ENCODE results near the gene TBC1D4. TPM values are rescaled to one million over a fixed set of nuclear protein-coding genes. Genes with fewer than 3 reads are reported as not detected.
"Not testable (repeated sequence)": the region's sequence is repeated elsewhere in the genome, so short reads cannot be mapped to it uniquely, and the experiment has no call there.

The TBC1D4 gene
- total RNA-seq, 1 experiment from 2014 or later, result 5.5 TPM

GRCh38 chr13:75434126-75434525 is 47.8 kb downstream of the TBC1D4 start:
- ATAC-seq, POLR2A ChIA-PET, CTCF ChIA-PET: not testable (repeated sequence)

GRCh38 chr13:75432811-75433244 is 49.1 kb downstream of the TBC1D4 start:
- no peak overlapping the region for H3K27ac ChIP-seq (ENCODE audit: low read length)
- DNase-seq (ENCODE audit: low read depth, low spot score), result no peak
- intact Hi-C loops (cut with micrococcal nuclease; ENCODE audit: unreplicated experiment), result no loop called here
- no peak overlapping the region for H3K4me3 ChIP-seq (ENCODE audit: low read depth in 2 of 2, low read length in 2 of 2)
- ATAC-seq, result no peak
- TF ChIP-seq SIN3A (IDR thresholded peaks at IDR 0.05; ENCODE audit: borderline replicate concordance, insufficient read depth, low read depth, low read length), result no peak
- no peak for TF ChIP-seq TCF7L2 (IDR thresholded peaks at IDR 0.05; ENCODE audit: low read depth, low read length)
- TF ChIP-seq, protein P1, sequence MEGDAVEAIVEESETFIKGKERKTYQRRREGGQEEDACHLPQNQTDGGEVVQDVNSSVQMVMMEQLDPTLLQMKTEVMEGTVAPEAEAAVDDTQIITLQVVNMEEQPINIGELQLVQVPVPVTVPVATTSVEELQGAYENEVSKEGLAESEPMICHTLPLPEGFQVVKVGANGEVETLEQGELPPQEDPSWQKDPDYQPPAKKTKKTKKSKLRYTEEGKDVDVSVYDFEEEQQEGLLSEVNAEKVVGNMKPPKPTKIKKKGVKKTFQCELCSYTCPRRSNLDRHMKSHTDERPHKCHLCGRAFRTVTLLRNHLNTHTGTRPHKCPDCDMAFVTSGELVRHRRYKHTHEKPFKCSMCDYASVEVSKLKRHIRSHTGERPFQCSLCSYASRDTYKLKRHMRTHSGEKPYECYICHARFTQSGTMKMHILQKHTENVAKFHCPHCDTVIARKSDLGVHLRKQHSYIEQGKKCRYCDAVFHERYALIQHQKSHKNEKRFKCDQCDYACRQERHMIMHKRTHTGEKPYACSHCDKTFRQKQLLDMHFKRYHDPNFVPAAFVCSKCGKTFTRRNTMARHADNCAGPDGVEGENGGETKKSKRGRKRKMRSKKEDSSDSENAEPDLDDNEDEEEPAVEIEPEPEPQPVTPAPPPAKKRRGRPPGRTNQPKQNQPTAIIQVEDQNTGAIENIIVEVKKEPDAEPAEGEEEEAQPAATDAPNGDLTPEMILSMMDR (IDR thresholded peaks at IDR 0.05), result no peak
- TF ChIP-seq, protein P2, sequence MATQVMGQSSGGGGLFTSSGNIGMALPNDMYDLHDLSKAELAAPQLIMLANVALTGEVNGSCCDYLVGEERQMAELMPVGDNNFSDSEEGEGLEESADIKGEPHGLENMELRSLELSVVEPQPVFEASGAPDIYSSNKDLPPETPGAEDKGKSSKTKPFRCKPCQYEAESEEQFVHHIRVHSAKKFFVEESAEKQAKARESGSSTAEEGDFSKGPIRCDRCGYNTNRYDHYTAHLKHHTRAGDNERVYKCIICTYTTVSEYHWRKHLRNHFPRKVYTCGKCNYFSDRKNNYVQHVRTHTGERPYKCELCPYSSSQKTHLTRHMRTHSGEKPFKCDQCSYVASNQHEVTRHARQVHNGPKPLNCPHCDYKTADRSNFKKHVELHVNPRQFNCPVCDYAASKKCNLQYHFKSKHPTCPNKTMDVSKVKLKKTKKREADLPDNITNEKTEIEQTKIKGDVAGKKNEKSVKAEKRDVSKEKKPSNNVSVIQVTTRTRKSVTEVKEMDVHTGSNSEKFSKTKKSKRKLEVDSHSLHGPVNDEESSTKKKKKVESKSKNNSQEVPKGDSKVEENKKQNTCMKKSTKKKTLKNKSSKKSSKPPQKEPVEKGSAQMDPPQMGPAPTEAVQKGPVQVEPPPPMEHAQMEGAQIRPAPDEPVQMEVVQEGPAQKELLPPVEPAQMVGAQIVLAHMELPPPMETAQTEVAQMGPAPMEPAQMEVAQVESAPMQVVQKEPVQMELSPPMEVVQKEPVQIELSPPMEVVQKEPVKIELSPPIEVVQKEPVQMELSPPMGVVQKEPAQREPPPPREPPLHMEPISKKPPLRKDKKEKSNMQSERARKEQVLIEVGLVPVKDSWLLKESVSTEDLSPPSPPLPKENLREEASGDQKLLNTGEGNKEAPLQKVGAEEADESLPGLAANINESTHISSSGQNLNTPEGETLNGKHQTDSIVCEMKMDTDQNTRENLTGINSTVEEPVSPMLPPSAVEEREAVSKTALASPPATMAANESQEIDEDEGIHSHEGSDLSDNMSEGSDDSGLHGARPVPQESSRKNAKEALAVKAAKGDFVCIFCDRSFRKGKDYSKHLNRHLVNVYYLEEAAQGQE (IDR thresholded peaks at IDR 0.05; ENCODE audit: insufficient read depth in 1 of 2, low read depth in 2 of 2, low read length in 1 of 2), result no peak
- TF ChIP-seq POLR2AphosphoS5 (IDR thresholded peaks at IDR 0.05; ENCODE audit: low read depth, low read length), result no peak
- ChIA-PET CTCF (no interaction called here), POLR2A (no interaction called here)
- H3K4me1 ChIP-seq (ENCODE audit: control insufficient read depth, insufficient read depth, low read length), result no peaks in the 10 kb centered on the region
- no peaks in the 10 kb centered on the region for H3K36me3 ChIP-seq (ENCODE audit: control insufficient read depth, insufficient read depth, low read length)
- no peaks in the 10 kb centered on the region for H3K9me3 ChIP-seq (ENCODE audit: control insufficient read depth, insufficient read depth, low read depth, low read length)
- BruUV-seq (replicated peaks), result no TSS peak
- in situ Hi-C loops (cut with HindIII; ENCODE audit: low pct_unique_long_range_greater_than_20kb, low sequenced_read_pairs), result no loop called here
- H3K27me3 ChIP-seq (ENCODE audit: control insufficient read depth, insufficient read depth, low read length), result no peaks in the 10 kb centered on the region

More at GRCh38 chr13:75434126-75434525, 47.8 kb downstream of the TBC1D4 start:
- intact Hi-C loops (cut with micrococcal nuclease; ENCODE audit: unreplicated experiment); H3K27me3 ChIP-seq (ENCODE audit: control insufficient read depth, insufficient read depth, low read length); DNase-seq (ENCODE audit: low read depth, low spot score); in situ Hi-C loops (cut with HindIII; ENCODE audit: low pct_unique_long_range_greater_than_20kb, low sequenced_read_pairs); H3K27ac ChIP-seq (ENCODE audit: low read length); H3K36me3 ChIP-seq (ENCODE audit: control insufficient read depth, insufficient read depth, low read length); BruUV-seq (replicated peaks); H3K4me1 ChIP-seq (ENCODE audit: control insufficient read depth, insufficient read depth, low read length); H3K4me3 ChIP-seq (ENCODE audit: low read depth in 2 of 2, low read length in 2 of 2); H3K9me3 ChIP-seq (ENCODE audit: control insufficient read depth, insufficient read depth, low read depth, low read length): not testable (repeated sequence)

DNA sequence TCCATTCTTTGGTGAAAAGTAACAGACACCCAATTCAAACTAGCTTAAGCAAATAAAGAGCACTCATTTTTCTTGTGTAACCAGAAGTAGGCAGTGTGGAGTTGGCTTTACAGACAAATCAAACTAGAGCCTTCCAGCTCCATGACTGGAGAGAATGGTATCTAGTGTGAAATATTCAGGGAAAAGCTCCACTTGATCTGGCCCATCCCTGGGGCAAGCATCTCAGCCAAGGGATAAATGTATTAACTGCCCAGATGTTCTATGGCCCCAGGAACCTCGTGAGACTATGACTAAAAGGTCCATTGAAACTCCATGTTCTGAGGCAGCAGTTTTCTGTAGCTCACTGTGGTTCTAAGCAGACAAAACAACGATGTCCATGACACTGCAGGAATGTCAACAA is 49.9 kb downstream of the TBC1D4 start:
- H3K27ac ChIP-seq (ENCODE audit: low read length), result no peak overlapping the region
- H3K27me3 ChIP-seq (ENCODE audit: control insufficient read depth, insufficient read depth, low read length), result no peaks in the 10 kb centered on the region
- POLR2A ChIA-PET, result no interaction called here
- H3K4me3 ChIP-seq (ENCODE audit: low read depth in 2 of 2, low read length in 2 of 2), result no peak overlapping the region
- H3K4me1 ChIP-seq (ENCODE audit: control insufficient read depth, insufficient read depth, low read length), result no peaks in the 10 kb centered on the region
- intact Hi-C loops (cut with micrococcal nuclease; ENCODE audit: unreplicated experiment) (no loop called here), in situ Hi-C loops (cut with HindIII; ENCODE audit: low pct_unique_long_range_greater_than_20kb, low sequenced_read_pairs) (no loop called here)
- no TSS peak for BruUV-seq (replicated peaks)
- ATAC-seq (no peak), DNase-seq (ENCODE audit: low read depth, low spot score) (no peak)
- TF ChIP-seq SIN3A (IDR thresholded peaks at IDR 0.05; ENCODE audit: borderline replicate concordance, insufficient read depth, low read depth, low read length), result no peak
- TF ChIP-seq, protein P1 (IDR thresholded peaks at IDR 0.05), result peak; percentile 30
- CTCF ChIA-PET, result no interaction called here
- H3K9me3 ChIP-seq (ENCODE audit: control insufficient read depth, insufficient read depth, low read depth, low read length), result no peaks in the 10 kb centered on the region
- H3K36me3 ChIP-seq (ENCODE audit: control insufficient read depth, insufficient read depth, low read length), result no peaks in the 10 kb centered on the region

Measured in Panc1 (cell line).